Measurements from ENCODE around the gene ZNF469. TPM values are rescaled to one million over a fixed set of nuclear protein-coding genes. Genes with fewer than 3 reads are reported as not detected.
A peak's percentile ranks its signal among the peaks of the same experiment; 100 is the strongest.

The ZNF469 gene
- total RNA-seq, 1 experiment from 2014 or later: 0.82 TPM

GRCh38 chr16:88369447-88370008 lies 13.2 kb upstream of the ZNF469 start:
- DNase-seq: no peak
- Histone ChIP-seq H3K27me3 (no peaks in the 10 kb centered on the region), H3K36me3 (no peaks in the 10 kb centered on the region), H3K9me3 (no peaks in the 10 kb centered on the region), H3K4me3 (no peak overlapping the region)

GRCh38 chr16:88370365-88370764 lies 12.4 kb upstream of the ZNF469 start:
- no peak for DNase-seq
- Histone ChIP-seq H3K4me3 (no peak overlapping the region), H3K36me3 (no peaks in the 10 kb centered on the region), H3K27me3 (no peaks in the 10 kb centered on the region), H3K9me3 (no peaks in the 10 kb centered on the region)

GRCh38 chr16:88372522-88372921 lies 10.2 kb upstream of the ZNF469 start:
- H3K4me3 ChIP-seq: no peak overlapping the region
- H3K9me3 ChIP-seq: no peaks in the 10 kb centered on the region
- DNase-seq: no peak
- H3K27me3 ChIP-seq: no peaks in the 10 kb centered on the region
- H3K36me3 ChIP-seq: no peaks in the 10 kb centered on the region

GRCh38 chr16:88373211-88373610 lies 9.5 kb upstream of the ZNF469 start:
- Histone ChIP-seq H3K36me3 (no peaks in the 10 kb centered on the region), H3K4me3 (no peak overlapping the region), H3K9me3 (no peaks in the 10 kb centered on the region), H3K27me3 (no peaks in the 10 kb centered on the region)
- DNase-seq: no peak

GRCh38 chr16:88373927-88374492 lies 8.7 kb upstream of the ZNF469 start:
- Histone ChIP-seq H3K4me3 (no peak overlapping the region), H3K36me3 (no peaks in the 10 kb centered on the region), H3K27me3 (no peaks in the 10 kb centered on the region), H3K9me3 (no peaks in the 10 kb centered on the region)
- DNase-seq: no peak

GRCh38 chr16:88374736-88375135 lies 8.0 kb upstream of the ZNF469 start:
- no peaks in the 10 kb centered on the region for H3K27me3 ChIP-seq
- H3K4me3 ChIP-seq: no peak overlapping the region
- DNase-seq: no peak
- no peaks in the 10 kb centered on the region for H3K36me3 ChIP-seq
- H3K9me3 ChIP-seq: no peaks in the 10 kb centered on the region

GRCh38 chr16:88375236-88375975 lies 7.4 kb upstream of the ZNF469 start:
- DNase-seq: no peak
- Histone ChIP-seq H3K36me3 (no peaks in the 10 kb centered on the region), H3K4me3 (no peak overlapping the region), H3K9me3 (no peaks in the 10 kb centered on the region), H3K27me3 (no peaks in the 10 kb centered on the region)

- no peaks in the 10 kb centered on the region for H3K27me3 ChIP-seq
- H3K4me3 ChIP-seq: no peak overlapping the region
- H3K9me3 ChIP-seq: no peaks in the 10 kb centered on the region
- H3K36me3 ChIP-seq: no peaks in the 10 kb centered on the region
- no peak for DNase-seq
These were observed 6.5 kb upstream of the ZNF469 start for GRCh38 chr16:88375996-88376834.

- H3K9me3 ChIP-seq: no peaks in the 10 kb centered on the region
- H3K4me3 ChIP-seq: no peak overlapping the region
- peak; percentile 28 for DNase-seq
- no peaks in the 10 kb centered on the region for H3K36me3 ChIP-seq
- H3K27me3 ChIP-seq: no peaks in the 10 kb centered on the region
These were observed 5.7 kb upstream of the ZNF469 start for GRCh38 chr16:88376835-88377726.

- no peak for DNase-seq
- no peak overlapping the region for H3K4me3 ChIP-seq
- no peaks in the 10 kb centered on the region for H3K27me3 ChIP-seq
- H3K36me3 ChIP-seq: no peaks in the 10 kb centered on the region
- no peaks in the 10 kb centered on the region for H3K9me3 ChIP-seq
These were observed 4.8 kb upstream of the ZNF469 start for GRCh38 chr16:88377961-88378360.

- no peaks in the 10 kb centered on the region for H3K27me3 ChIP-seq
- H3K36me3 ChIP-seq: no peaks in the 10 kb centered on the region
- no peaks in the 10 kb centered on the region for H3K9me3 ChIP-seq
- H3K4me3 ChIP-seq: no peak overlapping the region
- DNase-seq: no peak
These were observed 4.4 kb upstream of the ZNF469 start for GRCh38 chr16:88378401-88378800.

- Histone ChIP-seq H3K27me3 (no peaks in the 10 kb centered on the region), H3K9me3 (no peaks in the 10 kb centered on the region), H3K36me3 (no peaks in the 10 kb centered on the region), H3K4me3 (no peak overlapping the region)
- DNase-seq: no peak
These were observed 3.7 kb upstream of the ZNF469 start for GRCh38 chr16:88378836-88379693.

- Histone ChIP-seq H3K4me3 (no peak overlapping the region), H3K36me3 (no peaks in the 10 kb centered on the region), H3K9me3 (no peaks in the 10 kb centered on the region), H3K27me3 (no peaks in the 10 kb centered on the region)
- DNase-seq: no peak
These were observed 3.1 kb upstream of the ZNF469 start for GRCh38 chr16:88379694-88380040.

- no peaks in the 10 kb centered on the region for H3K9me3 ChIP-seq
- no peak for DNase-seq
- H3K4me3 ChIP-seq: no peak overlapping the region
- no peaks in the 10 kb centered on the region for H3K36me3 ChIP-seq
- no peaks in the 10 kb centered on the region for H3K27me3 ChIP-seq
These were observed 2.7 kb upstream of the ZNF469 start for GRCh38 chr16:88380099-88380498.

GRCh38 chr16:88380619-88381018 lies 2.1 kb upstream of the ZNF469 start:
- Histone ChIP-seq H3K4me3 (no peak overlapping the region), H3K36me3 (no peaks in the 10 kb centered on the region), H3K9me3 (no peaks in the 10 kb centered on the region), H3K27me3 (no peaks in the 10 kb centered on the region)
- DNase-seq: no peak

Data from MG63 (cell line).